Measurements from ENCODE around the gene TAMM41. TPM values are rescaled to one million over a fixed set of nuclear protein-coding genes. Genes with fewer than 3 reads are reported as not detected.
"Not testable (repeated sequence)": the region's sequence is repeated elsewhere in the genome, so short reads cannot be mapped to it uniquely, and the experiment has no call there.

Gene TAMM41
- total RNA-seq, 1 experiment from 2014 or later = 16.0 TPM

DNA sequence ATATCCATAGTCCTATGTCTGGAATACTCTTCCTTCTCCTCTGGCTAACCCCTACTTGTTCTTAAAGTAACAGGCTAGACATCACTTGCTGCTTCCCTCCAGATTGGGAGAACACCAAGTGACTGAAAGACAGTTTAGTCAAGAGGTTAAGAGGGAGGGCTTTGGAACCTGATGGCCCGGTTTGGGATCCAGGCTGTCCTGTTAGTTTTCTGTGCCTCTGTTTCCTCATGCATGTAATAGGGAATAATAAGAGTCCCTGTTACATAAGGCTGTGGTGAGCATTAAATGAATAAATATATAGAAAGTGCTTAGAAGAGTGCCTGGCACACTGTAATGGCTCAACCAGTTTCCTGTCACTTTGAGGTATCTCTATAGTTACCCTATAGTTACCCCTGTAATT is 66.3 kb downstream of the TAMM41 start:
- Histone ChIP-seq H3K36me3 (ENCODE audit: insufficient read depth, low read length) (no peaks in the 10 kb centered on the region), H3K4me1 (ENCODE audit: low read length) (peaks cover 5% of the 10 kb centered on the region; the same call in 1 of the 2 replicates), H3K9me3 (ENCODE audit: low read length) (no peaks in the 10 kb centered on the region), H3K9ac (ENCODE audit: low read length) (no peak overlapping the region), H3K4me2 (ENCODE audit: low read depth, low read length, poor library complexity, severe bottlenecking) (no peak overlapping the region), H3K27ac (ENCODE audit: low read length) (no peak overlapping the region), H4K20me1 (ENCODE audit: insufficient read depth, low read depth, low read length) (no peaks in the 10 kb centered on the region), H3K27me3 (ENCODE audit: low read length) (no peaks in the 10 kb centered on the region), H3K4me3 (ENCODE audit: low read length) (no peak overlapping the region), H2AFZ (ENCODE audit: low read length) (no peak overlapping the region), H3K9me2 (replicated peaks; ENCODE audit: insufficient read depth, low read length) (no peaks in the 10 kb centered on the region), H3K79me2 (ENCODE audit: low read length) (no peaks in the 10 kb centered on the region)
- no peak for DNase-seq

DNA sequence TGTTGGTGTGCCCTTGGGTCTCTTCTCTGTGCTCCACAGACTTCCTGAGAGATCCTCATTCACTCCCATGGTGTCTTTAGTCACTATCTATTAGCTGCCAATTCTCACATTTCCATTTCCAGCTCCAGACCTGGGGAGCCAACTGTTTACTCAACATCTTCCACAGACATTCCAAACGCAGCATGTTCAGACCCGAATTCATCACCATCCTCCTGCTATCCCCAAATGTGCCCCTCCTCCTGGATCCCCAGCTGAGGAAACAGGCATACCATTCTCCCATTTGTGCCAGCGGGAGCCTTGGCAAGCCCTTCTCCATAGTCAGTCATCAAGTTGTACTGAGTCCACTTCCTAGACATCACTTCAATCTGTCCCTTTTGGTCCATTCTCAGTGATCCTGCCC is 67.1 kb downstream of the TAMM41 start:
- Histone ChIP-seq H3K27me3 (ENCODE audit: low read length) (no peaks in the 10 kb centered on the region), H3K4me1 (ENCODE audit: low read length) (no peaks in the 10 kb centered on the region), H4K20me1 (ENCODE audit: insufficient read depth, low read depth, low read length) (no peaks in the 10 kb centered on the region), H3K27ac (ENCODE audit: low read length) (no peak overlapping the region), H3K9ac (ENCODE audit: low read length) (no peak overlapping the region), H3K4me2 (ENCODE audit: low read depth, low read length, poor library complexity, severe bottlenecking) (no peak overlapping the region), H3K36me3 (ENCODE audit: insufficient read depth, low read length) (no peaks in the 10 kb centered on the region), H3K9me2 (replicated peaks; ENCODE audit: insufficient read depth, low read length) (no peaks in the 10 kb centered on the region), H3K4me3 (ENCODE audit: low read length) (no peak overlapping the region), H2AFZ (ENCODE audit: low read length) (no peak overlapping the region), H3K9me3 (ENCODE audit: low read length) (no peaks in the 10 kb centered on the region), H3K79me2 (ENCODE audit: low read length) (no peaks in the 10 kb centered on the region)
- no peak for DNase-seq

DNA sequence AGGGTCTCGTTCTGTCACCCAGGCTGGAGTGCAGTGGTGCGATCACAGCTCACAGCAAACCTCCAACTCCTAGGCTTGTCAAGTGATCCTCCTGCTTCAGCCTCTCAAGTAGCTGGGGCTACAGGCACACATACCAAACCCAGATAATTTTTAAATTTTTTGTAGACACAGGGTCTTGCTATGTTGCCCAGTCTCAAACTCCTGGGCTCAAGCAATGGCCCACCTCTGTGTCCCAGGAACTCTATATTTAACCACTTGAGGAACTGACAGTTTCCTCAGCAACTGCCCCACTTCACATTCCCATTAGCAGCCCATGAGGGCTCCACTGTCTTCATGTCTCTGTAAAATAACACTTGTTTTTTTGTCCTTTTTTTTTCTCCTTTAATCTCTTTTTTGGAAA is 68.4 kb downstream of the TAMM41 start:
- Histone ChIP-seq H3K9me3 (ENCODE audit: low read length) (no peaks in the 10 kb centered on the region), H3K4me2 (ENCODE audit: low read depth, low read length, poor library complexity, severe bottlenecking) (no peak overlapping the region), H3K9ac (ENCODE audit: low read length) (no peak overlapping the region), H3K4me3 (ENCODE audit: low read length) (no peak overlapping the region), H2AFZ (ENCODE audit: low read length) (no peak overlapping the region), H3K4me1 (ENCODE audit: low read length) (no peaks in the 10 kb centered on the region), H4K20me1 (ENCODE audit: insufficient read depth, low read depth, low read length) (no peaks in the 10 kb centered on the region), H3K27me3 (ENCODE audit: low read length) (no peaks in the 10 kb centered on the region), H3K27ac (ENCODE audit: low read length) (no peak overlapping the region), H3K79me2 (ENCODE audit: low read length) (no peaks in the 10 kb centered on the region), H3K9me2 (replicated peaks; ENCODE audit: insufficient read depth, low read length) (no peaks in the 10 kb centered on the region), H3K36me3 (ENCODE audit: insufficient read depth, low read length) (no peaks in the 10 kb centered on the region)
- no peak for DNase-seq

DNA sequence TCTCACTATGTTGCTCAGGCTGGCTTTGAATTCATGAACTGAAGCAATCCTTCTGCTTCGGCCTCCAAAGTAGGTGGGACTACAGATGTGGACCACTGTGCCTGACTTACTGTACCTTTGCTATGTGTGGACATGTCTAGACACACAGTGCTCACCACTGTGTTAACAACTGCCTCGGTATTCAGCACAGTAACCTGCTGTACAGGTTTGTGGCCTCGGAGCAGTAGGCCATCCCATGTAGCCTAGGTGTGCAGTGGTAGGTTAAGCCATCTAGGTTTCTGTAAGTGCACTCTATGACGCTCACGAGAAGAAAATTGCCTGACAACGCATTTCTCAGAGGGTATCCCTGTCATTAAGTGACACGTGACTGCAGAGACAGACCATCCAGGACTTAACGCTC is 70.3 kb downstream of the TAMM41 start:
- H3K9ac ChIP-seq (ENCODE audit: low read length) = no peak overlapping the region
- no peaks in the 10 kb centered on the region for H4K20me1 ChIP-seq (ENCODE audit: insufficient read depth, low read depth, low read length)
- no peak overlapping the region for H3K27ac ChIP-seq (ENCODE audit: low read length)
- no peaks in the 10 kb centered on the region for H3K36me3 ChIP-seq (ENCODE audit: insufficient read depth, low read length)
- H3K4me1 ChIP-seq (ENCODE audit: low read length) = no peaks in the 10 kb centered on the region
- no peaks in the 10 kb centered on the region for H3K9me3 ChIP-seq (ENCODE audit: low read length)
- H3K9me2 ChIP-seq (replicated peaks; ENCODE audit: insufficient read depth, low read length) = no peaks in the 10 kb centered on the region
- H2AFZ ChIP-seq (ENCODE audit: low read length) = no peak overlapping the region
- no peak overlapping the region for H3K4me3 ChIP-seq (ENCODE audit: low read length)
- no peak overlapping the region for H3K4me2 ChIP-seq (ENCODE audit: low read depth, low read length, poor library complexity, severe bottlenecking)
- no peak for DNase-seq
- H3K27me3 ChIP-seq (ENCODE audit: low read length) = no peaks in the 10 kb centered on the region
- no peaks in the 10 kb centered on the region for H3K79me2 ChIP-seq (ENCODE audit: low read length)

DNA sequence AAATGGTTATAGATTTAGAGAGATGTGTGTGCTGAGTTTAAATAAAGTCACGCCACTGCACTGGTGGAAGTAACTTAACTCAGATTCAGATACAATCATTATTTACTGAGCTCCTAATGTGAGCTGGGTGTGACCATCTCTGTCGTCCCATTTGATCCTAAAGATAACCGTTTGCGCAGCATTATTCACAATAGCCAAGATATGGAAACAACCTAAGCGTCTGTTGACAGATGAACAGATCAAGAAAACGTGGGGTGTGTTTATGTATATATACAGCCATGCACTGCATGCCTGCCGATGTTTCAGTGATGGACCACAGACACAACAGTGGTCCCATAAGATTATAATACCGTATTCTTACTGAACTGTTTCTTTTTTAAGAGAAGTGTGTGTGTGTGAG is 71.2 kb downstream of the TAMM41 start:
- Histone ChIP-seq H3K4me2 (ENCODE audit: low read depth, low read length, poor library complexity, severe bottlenecking) (no peak overlapping the region), H4K20me1 (ENCODE audit: insufficient read depth, low read depth, low read length) (no peaks in the 10 kb centered on the region), H3K27ac (ENCODE audit: low read length) (no peak overlapping the region), H3K79me2 (ENCODE audit: low read length) (no peaks in the 10 kb centered on the region), H3K4me3 (ENCODE audit: low read length) (no peak overlapping the region), H3K9ac (ENCODE audit: low read length) (no peak overlapping the region), H3K27me3 (ENCODE audit: low read length) (no peaks in the 10 kb centered on the region), H3K9me2 (replicated peaks; ENCODE audit: insufficient read depth, low read length) (no peaks in the 10 kb centered on the region), H3K4me1 (ENCODE audit: low read length) (peaks cover 8% of the 10 kb centered on the region), H3K9me3 (ENCODE audit: low read length) (no peaks in the 10 kb centered on the region), H3K36me3 (ENCODE audit: insufficient read depth, low read length) (no peaks in the 10 kb centered on the region), H2AFZ (ENCODE audit: low read length) (no peak overlapping the region)
- DNase-seq = no peak

DNA sequence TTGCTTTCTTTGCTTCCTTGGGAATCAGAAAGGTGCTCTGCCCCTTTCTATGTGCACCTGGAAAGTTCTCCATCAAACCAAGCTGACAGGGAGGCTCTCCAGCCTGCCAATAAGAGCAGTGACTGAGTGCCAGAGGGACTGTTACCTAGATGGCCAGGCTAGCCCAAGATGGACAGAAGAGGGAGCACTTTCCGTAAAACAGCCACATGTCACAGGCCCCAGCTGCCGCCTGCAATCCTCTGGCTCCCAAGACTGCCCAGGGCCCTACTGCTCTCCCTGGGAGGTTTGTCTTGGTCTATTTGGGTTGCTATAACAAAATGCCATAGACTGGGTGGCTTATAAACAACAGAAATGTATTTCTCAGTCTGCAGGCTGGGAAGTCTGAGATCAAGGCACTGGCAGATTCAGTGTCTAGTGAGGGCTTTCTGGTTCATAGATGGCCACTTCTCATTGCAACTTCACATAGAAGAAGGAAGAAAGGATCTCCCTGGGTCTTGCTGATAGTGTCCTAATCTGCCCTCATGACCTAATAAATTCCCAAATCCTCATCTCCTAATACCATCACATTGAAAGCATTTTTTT is 72.3 kb downstream of the TAMM41 start:
- H3K4me3 ChIP-seq (ENCODE audit: low read length) = no peak overlapping the region
- H3K9me3 ChIP-seq (ENCODE audit: low read length) = no peaks in the 10 kb centered on the region
- H2AFZ ChIP-seq (ENCODE audit: low read length) = no peak overlapping the region
- no peaks in the 10 kb centered on the region for H3K36me3 ChIP-seq (ENCODE audit: insufficient read depth, low read length)
- no peak overlapping the region for H3K27ac ChIP-seq (ENCODE audit: low read length)
- DNase-seq = peak; percentile 59
- H3K4me2 ChIP-seq (ENCODE audit: low read depth, low read length, poor library complexity, severe bottlenecking) = no peak overlapping the region
- H4K20me1 ChIP-seq (ENCODE audit: insufficient read depth, low read depth, low read length) = no peaks in the 10 kb centered on the region
- no peaks in the 10 kb centered on the region for H3K27me3 ChIP-seq (ENCODE audit: low read length)
- no peaks in the 10 kb centered on the region for H3K9me2 ChIP-seq (replicated peaks; ENCODE audit: insufficient read depth, low read length)
- no peak overlapping the region for H3K9ac ChIP-seq (ENCODE audit: low read length)
- peaks cover 19% of the 10 kb centered on the region for H3K4me1 ChIP-seq (ENCODE audit: low read length)
- H3K79me2 ChIP-seq (ENCODE audit: low read length) = no peaks in the 10 kb centered on the region

DNA sequence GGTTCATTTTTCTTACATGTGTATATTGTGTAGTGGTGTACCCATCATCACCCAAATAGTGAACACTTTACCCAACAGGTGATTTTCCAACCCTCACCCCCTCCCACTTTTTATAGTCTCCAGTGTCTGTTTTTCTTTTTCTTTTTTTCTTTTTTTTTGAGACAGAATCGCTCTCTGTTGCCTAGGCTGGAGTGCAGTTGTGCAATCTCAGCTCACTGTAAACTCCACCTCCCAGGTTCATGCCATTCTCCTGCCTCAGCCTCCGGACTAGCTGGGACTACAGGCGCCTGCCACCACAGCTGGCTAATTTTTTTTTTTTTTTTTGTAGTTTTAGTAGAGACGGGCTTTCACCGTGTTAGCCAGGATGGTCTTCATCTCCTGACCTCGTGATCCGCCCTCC is 74.8 kb downstream of the TAMM41 start:
- H3K79me2 ChIP-seq (ENCODE audit: low read length); H3K9me2 ChIP-seq (replicated peaks; ENCODE audit: insufficient read depth, low read length); H3K27me3 ChIP-seq (ENCODE audit: low read length); H2AFZ ChIP-seq (ENCODE audit: low read length); H3K9me3 ChIP-seq (ENCODE audit: low read length); H3K36me3 ChIP-seq (ENCODE audit: insufficient read depth, low read length); H3K4me2 ChIP-seq (ENCODE audit: low read depth, low read length, poor library complexity, severe bottlenecking); H4K20me1 ChIP-seq (ENCODE audit: insufficient read depth, low read depth, low read length); H3K4me3 ChIP-seq (ENCODE audit: low read length); H3K9ac ChIP-seq (ENCODE audit: low read length); H3K27ac ChIP-seq (ENCODE audit: low read length); DNase-seq: not testable (repeated sequence)
- H3K4me1 ChIP-seq (ENCODE audit: low read length) = peaks cover 21% of the 10 kb centered on the region

DNA sequence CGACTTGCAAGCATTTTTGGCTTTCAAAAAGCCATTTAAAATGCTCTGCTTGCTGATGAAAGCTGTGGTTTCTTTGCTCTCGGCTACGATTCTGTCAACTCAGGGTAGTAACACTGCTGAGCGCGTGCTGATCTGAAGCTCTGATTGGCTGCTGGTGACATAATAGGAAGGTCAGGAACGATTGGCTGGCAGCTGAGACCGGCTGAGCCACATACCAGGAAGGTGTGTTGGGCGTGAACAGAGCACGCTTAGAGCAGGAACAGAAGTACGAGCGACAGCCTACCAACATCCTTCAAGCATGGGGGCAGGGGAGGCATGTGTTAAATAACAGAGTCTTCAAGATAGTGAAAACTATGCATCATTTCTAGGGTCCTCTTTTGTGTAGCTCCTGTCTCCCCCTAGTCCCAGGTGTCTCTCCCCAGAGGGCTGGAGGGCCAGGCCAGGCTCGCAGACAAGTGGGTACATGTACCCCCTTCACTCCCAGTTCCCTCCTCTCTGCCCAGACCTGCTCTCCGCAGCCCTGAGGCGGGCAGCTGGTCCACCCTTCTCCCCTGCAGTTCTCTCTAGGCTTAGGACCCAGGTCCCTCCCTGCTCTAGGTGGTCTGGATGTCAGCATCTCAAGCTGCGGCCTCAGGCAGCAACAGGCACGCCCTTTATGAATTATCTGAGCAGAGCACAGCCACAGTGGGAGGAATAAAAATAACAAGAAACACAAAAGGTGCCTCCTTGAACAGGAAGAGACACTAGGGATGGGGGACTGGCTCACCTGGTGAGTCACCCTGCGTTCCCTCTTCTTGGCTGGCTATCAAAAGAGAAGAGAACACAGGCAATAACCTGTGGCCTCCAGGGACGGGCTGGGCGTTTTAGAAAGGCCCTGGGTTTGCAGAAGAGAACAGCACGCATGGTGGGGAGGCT is 76.0 kb downstream of the TAMM41 start:
- Histone ChIP-seq H3K4me1 (ENCODE audit: low read length) (peaks cover 21% of the 10 kb centered on the region), H3K4me3 (ENCODE audit: low read length) (peak overlapping the region; percentile 53), H3K79me2 (ENCODE audit: low read length) (no peaks in the 10 kb centered on the region), H3K9ac (ENCODE audit: low read length) (peak overlapping the region; percentile 42), H3K4me2 (ENCODE audit: low read depth, low read length, poor library complexity, severe bottlenecking) (peak overlapping the region; percentile 65), H3K9me2 (replicated peaks; ENCODE audit: insufficient read depth, low read length) (no peaks in the 10 kb centered on the region), H3K27ac (ENCODE audit: low read length) (no peak overlapping the region), H4K20me1 (ENCODE audit: insufficient read depth, low read depth, low read length) (no peaks in the 10 kb centered on the region), H3K27me3 (ENCODE audit: low read length) (no peaks in the 10 kb centered on the region), H3K36me3 (ENCODE audit: insufficient read depth, low read length) (no peaks in the 10 kb centered on the region), H2AFZ (ENCODE audit: low read length) (peak overlapping the region; percentile 45; the same call in 1 of the 2 replicates), H3K9me3 (ENCODE audit: low read length) (no peaks in the 10 kb centered on the region)
- peak; percentile 96 for DNase-seq
